Activated CD4-positive, CD25-positive, alpha-beta regulatory T cell treated with anti-CD3 and anti-CD28 coated beads, Interleukin-2, amount 50 U/mL, for 16 hours (primary cell): ENCODE measurements around the gene TET2.

Source experiments
- DNase-seq: peaks from one replicate; pipeline ENCODE4 v3.0.0-alpha.2; 2020; ENCODE audit warnings: low read depth, low spot score

TET2 gene

GRCh38 chr4:105146276-105147015, at the start of gene TET2:
Gene TET2, plus strand, starts transcription at chr4:105146876. Its CDS starts 87,067 bp downstream, at chr4:105233943.
- peak; percentile 70 for DNase-seq

- no peak for DNase-seq
Observed at GRCh38 chr4:105102016-105102415, 44.7 kb upstream of the TET2 start.

- no peak for DNase-seq
Observed at GRCh38 chr4:105106426-105106825, 40.2 kb upstream of the TET2 start.

- no peak for DNase-seq
Observed at GRCh38 chr4:105107095-105107856, 39.4 kb upstream of the TET2 start.

- no peak for DNase-seq
Observed at GRCh38 chr4:105108971-105109370, 37.7 kb upstream of the TET2 start.

- no peak for DNase-seq
Observed at GRCh38 chr4:105112274-105112673, 34.4 kb upstream of the TET2 start.

GRCh38 chr4:105113800-105114199, 32.9 kb upstream of the TET2 start:
- DNase-seq, result no peak

- DNase-seq, result no peak
Observed at GRCh38 chr4:105116616-105117319, 29.9 kb upstream of the TET2 start.

GRCh38 chr4:105119356-105119755, 27.3 kb upstream of the TET2 start:
- DNase-seq, result no peak

- DNase-seq, result no peak
Observed at GRCh38 chr4:105120626-105121025, 26.1 kb upstream of the TET2 start.

GRCh38 chr4:105122350-105122749, 24.3 kb upstream of the TET2 start:
- DNase-seq, result no peak

- DNase-seq, result no peak
Observed at GRCh38 chr4:105126311-105127169, 20.1 kb upstream of the TET2 start.

GRCh38 chr4:105127170-105127445, 19.6 kb upstream of the TET2 start:
- no peak for DNase-seq

GRCh38 chr4:105128208-105128607, 18.5 kb upstream of the TET2 start:
- no peak for DNase-seq

GRCh38 chr4:105129286-105130040, 17.2 kb upstream of the TET2 start:
- DNase-seq, result no peak

GRCh38 chr4:105130945-105131344, 15.7 kb upstream of the TET2 start:
- DNase-seq, result no peak

GRCh38 chr4:105133976-105134375, 12.7 kb upstream of the TET2 start:
- DNase-seq, result no peak

- no peak for DNase-seq
Observed at GRCh38 chr4:105135785-105136184, 10.9 kb upstream of the TET2 start.

- DNase-seq, result no peak
Observed at GRCh38 chr4:105137121-105137875, 9.4 kb upstream of the TET2 start.

- DNase-seq, result no peak
Observed at GRCh38 chr4:105139646-105140045, 7.0 kb upstream of the TET2 start.
